22Rv1 (cell line): ENCODE data around the gene SUN2.
"Not testable (repeated sequence)": the region's sequence is repeated elsewhere in the genome, so short reads cannot be mapped to it uniquely, and the experiment has no call there.

Experiments
- ZFX ChIP-seq: fragments of 450-650 bp; IDR thresholded peaks from 2 replicates; pipeline ENCODE4 v1.6.1; 2017; ENCODE audit warnings: antibody characterized with exemption, borderline replicate concordance
- TF ChIP-seq, protein P1 (sequence below): fragments of 450-650 bp; IDR thresholded peaks from 2 replicates; pipeline ENCODE4 v1.5.1; 2017; ENCODE audit warnings: mild to moderate bottlenecking

DNA sequence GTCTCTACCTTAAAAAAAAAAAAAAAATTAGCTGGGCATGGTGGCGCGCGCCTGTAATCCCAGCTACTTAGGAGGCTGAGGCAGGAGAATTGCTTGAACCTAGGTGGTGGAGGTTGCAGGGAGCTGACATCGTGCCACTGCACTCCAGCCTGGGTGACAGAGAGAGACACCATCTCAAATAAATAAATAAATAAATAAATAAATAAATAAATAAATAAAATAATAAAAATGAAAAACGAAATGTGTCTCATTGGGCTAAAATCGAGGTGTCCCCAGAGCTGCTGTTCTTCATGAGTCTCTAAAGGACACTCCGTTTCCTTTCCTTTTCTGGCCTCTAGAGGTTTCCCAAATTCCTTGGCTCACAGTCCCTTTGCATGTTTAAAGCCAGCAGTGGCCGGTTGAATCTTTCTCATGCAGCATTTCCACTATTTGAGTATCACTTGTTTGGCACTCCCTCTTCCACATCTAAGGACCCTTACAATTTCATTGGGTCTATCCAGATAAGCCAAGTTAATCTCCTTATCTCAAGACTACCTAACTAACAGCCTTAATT, 49.3 kb upstream of the SUN2 start:
- TF ChIP-seq, protein P1, sequence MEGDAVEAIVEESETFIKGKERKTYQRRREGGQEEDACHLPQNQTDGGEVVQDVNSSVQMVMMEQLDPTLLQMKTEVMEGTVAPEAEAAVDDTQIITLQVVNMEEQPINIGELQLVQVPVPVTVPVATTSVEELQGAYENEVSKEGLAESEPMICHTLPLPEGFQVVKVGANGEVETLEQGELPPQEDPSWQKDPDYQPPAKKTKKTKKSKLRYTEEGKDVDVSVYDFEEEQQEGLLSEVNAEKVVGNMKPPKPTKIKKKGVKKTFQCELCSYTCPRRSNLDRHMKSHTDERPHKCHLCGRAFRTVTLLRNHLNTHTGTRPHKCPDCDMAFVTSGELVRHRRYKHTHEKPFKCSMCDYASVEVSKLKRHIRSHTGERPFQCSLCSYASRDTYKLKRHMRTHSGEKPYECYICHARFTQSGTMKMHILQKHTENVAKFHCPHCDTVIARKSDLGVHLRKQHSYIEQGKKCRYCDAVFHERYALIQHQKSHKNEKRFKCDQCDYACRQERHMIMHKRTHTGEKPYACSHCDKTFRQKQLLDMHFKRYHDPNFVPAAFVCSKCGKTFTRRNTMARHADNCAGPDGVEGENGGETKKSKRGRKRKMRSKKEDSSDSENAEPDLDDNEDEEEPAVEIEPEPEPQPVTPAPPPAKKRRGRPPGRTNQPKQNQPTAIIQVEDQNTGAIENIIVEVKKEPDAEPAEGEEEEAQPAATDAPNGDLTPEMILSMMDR, result not testable (repeated sequence)
- TF ChIP-seq ZFX, result not testable (repeated sequence)
